Mammary epithelial cell (primary cell): ENCODE data around the gene TRIM38.

Experiments
- EZH2 ChIP-seq: IDR thresholded peaks from 2 replicates; pipeline ENCODE4 v1.6.1; 2012; ENCODE audit warnings: low read length, inconsistent platforms, borderline replicate concordance
- TF ChIP-seq, protein P1 (sequence below), 2 donors: IDR thresholded peaks in 1 of 2; conservative IDR thresholded peaks in 1 of 2; 2 replicates each; pipeline ENCODE4 v1.5.1; 2011 to 2012; ENCODE audit warnings: inconsistent platforms in 2 of 2, low read length in 2 of 2, mild to moderate bottlenecking in 2 of 2, control low read depth in 1 of 2, low read depth in 1 of 2; ENCODE audit not compliant: insufficient read depth in 1 of 2; ENCODE audit errors: extremely low read depth in 1 of 2

DNA sequence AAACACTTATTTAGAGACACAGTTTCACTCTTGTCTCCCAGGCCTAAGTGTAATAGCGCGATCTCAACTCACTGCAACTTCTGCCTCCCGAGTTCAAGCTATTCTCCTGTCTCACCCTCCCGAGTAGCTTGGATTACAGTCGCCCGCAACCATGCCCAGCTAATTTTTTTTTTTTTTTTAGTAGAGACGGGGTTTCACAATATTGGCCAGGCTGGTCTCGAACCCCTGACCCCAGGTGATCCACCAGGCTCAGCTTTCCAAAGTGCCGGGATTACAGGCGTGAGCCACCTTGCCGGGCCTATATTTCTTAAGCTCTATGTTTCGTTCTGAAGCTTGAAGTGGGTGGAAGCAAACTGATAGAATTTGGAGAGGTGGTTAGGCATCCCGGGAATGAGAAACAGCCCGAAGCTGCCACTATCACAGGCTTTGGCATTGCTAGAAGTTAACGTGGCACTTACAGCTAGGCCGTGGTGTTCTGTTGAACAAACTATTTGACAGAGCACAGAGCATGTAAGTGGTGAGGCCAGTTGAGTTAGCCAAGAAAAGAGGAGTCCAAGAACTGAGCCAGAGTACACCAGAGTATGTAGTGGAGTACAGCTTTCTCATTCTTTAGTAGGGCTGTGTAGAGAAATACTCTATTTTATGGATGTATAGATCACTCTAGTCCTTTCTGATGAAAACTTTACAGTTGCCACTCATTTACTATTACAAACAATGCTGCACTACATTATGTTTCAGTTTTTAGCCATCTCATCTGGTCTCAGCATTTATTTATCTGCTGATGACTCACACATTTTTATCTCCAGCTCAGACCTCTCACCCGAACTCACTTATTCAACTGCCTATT is 62.7 kb downstream of the TRIM38 start:
- TF ChIP-seq, protein P1, sequence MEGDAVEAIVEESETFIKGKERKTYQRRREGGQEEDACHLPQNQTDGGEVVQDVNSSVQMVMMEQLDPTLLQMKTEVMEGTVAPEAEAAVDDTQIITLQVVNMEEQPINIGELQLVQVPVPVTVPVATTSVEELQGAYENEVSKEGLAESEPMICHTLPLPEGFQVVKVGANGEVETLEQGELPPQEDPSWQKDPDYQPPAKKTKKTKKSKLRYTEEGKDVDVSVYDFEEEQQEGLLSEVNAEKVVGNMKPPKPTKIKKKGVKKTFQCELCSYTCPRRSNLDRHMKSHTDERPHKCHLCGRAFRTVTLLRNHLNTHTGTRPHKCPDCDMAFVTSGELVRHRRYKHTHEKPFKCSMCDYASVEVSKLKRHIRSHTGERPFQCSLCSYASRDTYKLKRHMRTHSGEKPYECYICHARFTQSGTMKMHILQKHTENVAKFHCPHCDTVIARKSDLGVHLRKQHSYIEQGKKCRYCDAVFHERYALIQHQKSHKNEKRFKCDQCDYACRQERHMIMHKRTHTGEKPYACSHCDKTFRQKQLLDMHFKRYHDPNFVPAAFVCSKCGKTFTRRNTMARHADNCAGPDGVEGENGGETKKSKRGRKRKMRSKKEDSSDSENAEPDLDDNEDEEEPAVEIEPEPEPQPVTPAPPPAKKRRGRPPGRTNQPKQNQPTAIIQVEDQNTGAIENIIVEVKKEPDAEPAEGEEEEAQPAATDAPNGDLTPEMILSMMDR (conservative IDR thresholded peaks at IDR 0.05 in 1 of 2, IDR thresholded peaks at IDR 0.05 in 1 of 2; ENCODE audit: extremely low read depth in 1 of 2, insufficient read depth in 1 of 2, low read depth in 1 of 2, low read length in 2 of 2): no peak
- TF ChIP-seq EZH2: no peak
